Measurements from ENCODE around the gene ACCSL.

DNA sequence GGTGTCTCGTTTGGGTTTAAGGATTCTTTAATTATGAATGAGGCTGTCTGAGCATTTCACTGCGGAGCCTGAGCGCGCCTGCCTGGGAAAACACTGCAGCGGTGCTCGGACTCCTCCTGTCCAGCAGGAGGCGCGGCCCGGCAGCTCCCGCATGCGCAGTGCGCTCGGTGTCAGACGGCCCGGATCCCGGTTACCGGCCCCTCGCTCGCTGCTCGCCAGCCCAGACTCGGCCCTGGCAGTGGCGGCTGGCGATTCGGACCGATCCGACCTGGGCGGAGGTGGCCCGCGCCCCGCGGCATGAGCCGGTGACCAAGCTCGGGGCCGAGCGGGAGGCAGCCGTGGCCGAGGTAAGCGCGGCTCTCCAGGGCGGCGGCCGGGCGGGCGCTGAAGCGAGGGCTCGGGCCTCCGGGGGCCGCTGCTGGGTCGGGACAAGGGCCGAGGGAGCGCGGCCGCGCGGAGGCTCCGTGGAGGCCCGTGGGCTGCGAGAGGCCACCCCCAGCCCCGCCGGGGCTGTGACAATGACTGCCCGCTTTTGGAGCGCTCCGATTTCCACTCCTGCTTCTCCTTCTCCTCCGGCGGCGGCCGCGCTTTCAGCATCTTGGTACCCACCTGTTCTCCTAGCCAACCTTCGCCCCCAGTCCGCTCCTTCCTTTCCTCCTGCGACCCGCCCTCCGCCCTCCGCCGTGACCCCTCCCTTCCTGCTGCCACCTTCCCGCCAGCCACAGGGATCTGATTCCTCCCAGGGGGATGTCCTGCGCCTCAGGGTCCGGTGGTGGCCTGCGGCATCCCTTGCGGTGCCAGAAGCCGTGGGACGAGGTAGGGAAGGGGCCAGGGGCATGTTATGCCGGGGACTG lies 48.0 kb downstream of the ACCSL start, which contains the start of gene EXT2:
- TF ChIP-seq SIN3A (IDR thresholded peaks at IDR 0.05; ENCODE audit: borderline replicate concordance, insufficient read depth, low read length) (no peak), TAF1 (IDR thresholded peaks at IDR 0.05; ENCODE audit: borderline replicate concordance, insufficient read depth, low read length) (no peak)
- TF ChIP-seq, protein P1, sequence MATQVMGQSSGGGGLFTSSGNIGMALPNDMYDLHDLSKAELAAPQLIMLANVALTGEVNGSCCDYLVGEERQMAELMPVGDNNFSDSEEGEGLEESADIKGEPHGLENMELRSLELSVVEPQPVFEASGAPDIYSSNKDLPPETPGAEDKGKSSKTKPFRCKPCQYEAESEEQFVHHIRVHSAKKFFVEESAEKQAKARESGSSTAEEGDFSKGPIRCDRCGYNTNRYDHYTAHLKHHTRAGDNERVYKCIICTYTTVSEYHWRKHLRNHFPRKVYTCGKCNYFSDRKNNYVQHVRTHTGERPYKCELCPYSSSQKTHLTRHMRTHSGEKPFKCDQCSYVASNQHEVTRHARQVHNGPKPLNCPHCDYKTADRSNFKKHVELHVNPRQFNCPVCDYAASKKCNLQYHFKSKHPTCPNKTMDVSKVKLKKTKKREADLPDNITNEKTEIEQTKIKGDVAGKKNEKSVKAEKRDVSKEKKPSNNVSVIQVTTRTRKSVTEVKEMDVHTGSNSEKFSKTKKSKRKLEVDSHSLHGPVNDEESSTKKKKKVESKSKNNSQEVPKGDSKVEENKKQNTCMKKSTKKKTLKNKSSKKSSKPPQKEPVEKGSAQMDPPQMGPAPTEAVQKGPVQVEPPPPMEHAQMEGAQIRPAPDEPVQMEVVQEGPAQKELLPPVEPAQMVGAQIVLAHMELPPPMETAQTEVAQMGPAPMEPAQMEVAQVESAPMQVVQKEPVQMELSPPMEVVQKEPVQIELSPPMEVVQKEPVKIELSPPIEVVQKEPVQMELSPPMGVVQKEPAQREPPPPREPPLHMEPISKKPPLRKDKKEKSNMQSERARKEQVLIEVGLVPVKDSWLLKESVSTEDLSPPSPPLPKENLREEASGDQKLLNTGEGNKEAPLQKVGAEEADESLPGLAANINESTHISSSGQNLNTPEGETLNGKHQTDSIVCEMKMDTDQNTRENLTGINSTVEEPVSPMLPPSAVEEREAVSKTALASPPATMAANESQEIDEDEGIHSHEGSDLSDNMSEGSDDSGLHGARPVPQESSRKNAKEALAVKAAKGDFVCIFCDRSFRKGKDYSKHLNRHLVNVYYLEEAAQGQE (IDR thresholded peaks at IDR 0.05; ENCODE audit: insufficient read depth in 1 of 2, low read depth in 2 of 2, low read length in 2 of 2), result no peak

Data from PFSK-1 (cell line).